Skeletal muscle satellite cell (primary cell): ENCODE data around the gene MTARC2.
"Not testable (repeated sequence)": the region's sequence is repeated elsewhere in the genome, so short reads cannot be mapped to it uniquely, and the experiment has no call there.

Source experiments
- H3K27me3 ChIP-seq: 2 replicates; pipeline ENCODE4 v1.7.0; 2013; ENCODE audit warnings: low read length; ENCODE audit not compliant: control insufficient read depth, insufficient read depth
- H3K36me3 ChIP-seq: 2 replicates; pipeline ENCODE4 v1.7.0; 2013; ENCODE audit warnings: mild to moderate bottlenecking, control low read depth, low read length; ENCODE audit not compliant: insufficient read depth
- H3K4me1 ChIP-seq: 2 replicates; pipeline ENCODE4 v1.7.0; 2013; ENCODE audit warnings: low read length; ENCODE audit not compliant: control insufficient read depth, insufficient read depth
- H3K4me2 ChIP-seq: 2 replicates; pipeline ENCODE4 v1.7.0; 2013; ENCODE audit warnings: mild to moderate bottlenecking, low read length
- H3K4me3 ChIP-seq: 2 replicates; pipeline ENCODE4 v1.7.0; 2013; ENCODE audit warnings: low read length
- H3K9ac ChIP-seq: 2 replicates; pipeline ENCODE4 v1.7.0; 2013; ENCODE audit warnings: mild to moderate bottlenecking, low read depth, low read length, moderate library complexity
- H3K9me3 ChIP-seq: replicated peaks from 2 replicates; pipeline ENCODE4 v1.7.0; 2013; ENCODE audit warnings: mild to moderate bottlenecking, control low read depth, low read length

The MTARC2 gene

GRCh38 chr1:220733086-220733601, 15.0 kb upstream of the MTARC2 start:
- no peaks in the 10 kb centered on the region for H3K36me3 ChIP-seq
- no peaks in the 10 kb centered on the region for H3K27me3 ChIP-seq
- H3K9ac ChIP-seq = peak overlapping the region; percentile 64
- peak overlapping the region; percentile 74 for H3K4me2 ChIP-seq
- peaks cover 29% of the 10 kb centered on the region for H3K4me1 ChIP-seq
- no peaks in the 10 kb centered on the region for H3K9me3 ChIP-seq
- H3K4me3 ChIP-seq = peak overlapping the region; percentile 43

- Histone ChIP-seq H3K9me3 (no peaks in the 10 kb centered on the region), H3K9ac (no peak overlapping the region), H3K4me2 (peak overlapping the region; percentile 14), H3K36me3 (no peaks in the 10 kb centered on the region), H3K4me3 (peak overlapping the region; percentile 9), H3K27me3 (no peaks in the 10 kb centered on the region), H3K4me1 (peaks cover 29% of the 10 kb centered on the region)
These were observed 13.4 kb upstream of the MTARC2 start for GRCh38 chr1:220734571-220735326.

- not testable (repeated sequence) for H3K27me3 ChIP-seq, H3K9me3 ChIP-seq, H3K4me2 ChIP-seq, H3K9ac ChIP-seq, H3K4me3 ChIP-seq, H3K36me3 ChIP-seq
- H3K4me1 ChIP-seq = peaks cover 29% of the 10 kb centered on the region
These were observed 11.8 kb upstream of the MTARC2 start for GRCh38 chr1:220736283-220736682.

- Histone ChIP-seq H3K36me3 (no peaks in the 10 kb centered on the region), H3K4me3 (no peak overlapping the region), H3K9ac (no peak overlapping the region), H3K4me2 (no peak overlapping the region), H3K9me3 (no peaks in the 10 kb centered on the region), H3K27me3 (no peaks in the 10 kb centered on the region), H3K4me1 (no peaks in the 10 kb centered on the region)
These were observed 6.8 kb upstream of the MTARC2 start for GRCh38 chr1:220741349-220741748.

- Histone ChIP-seq H3K9me3 (no peaks in the 10 kb centered on the region), H3K36me3 (no peaks in the 10 kb centered on the region), H3K9ac (no peak overlapping the region), H3K4me1 (no peaks in the 10 kb centered on the region), H3K27me3 (no peaks in the 10 kb centered on the region), H3K4me3 (no peak overlapping the region), H3K4me2 (no peak overlapping the region)
These were observed 6.3 kb upstream of the MTARC2 start for GRCh38 chr1:220741825-220742224.

GRCh38 chr1:220742520-220742919, 5.6 kb upstream of the MTARC2 start:
- Histone ChIP-seq H3K9ac (no peak overlapping the region), H3K36me3 (no peaks in the 10 kb centered on the region)

GRCh38 chr1:220746851-220747250, 1.3 kb upstream of the MTARC2 start:
- Histone ChIP-seq H3K27me3 (no peaks in the 10 kb centered on the region), H3K4me1 (peaks cover 20% of the 10 kb centered on the region), H3K9ac (no peak overlapping the region)

More at GRCh38 chr1:220742520-220742919, 5.6 kb upstream of the MTARC2 start:
- peaks cover 4% of the 10 kb centered on the region for H3K4me1 ChIP-seq
- no peak overlapping the region for H3K4me3 ChIP-seq
- no peak overlapping the region for H3K4me2 ChIP-seq
- H3K27me3 ChIP-seq = no peaks in the 10 kb centered on the region
- no peaks in the 10 kb centered on the region for H3K9me3 ChIP-seq

GRCh38 chr1:220747437-220748088, 559 bp upstream of the MTARC2 start:
- Histone ChIP-seq H3K36me3 (no peaks in the 10 kb centered on the region), H3K9ac (peak overlapping the region; percentile 81), H3K27me3 (no peaks in the 10 kb centered on the region), H3K4me2 (peak overlapping the region; percentile 85), H3K4me1 (peaks cover 20% of the 10 kb centered on the region), H3K9me3 (no peaks in the 10 kb centered on the region), H3K4me3 (peak overlapping the region; percentile 94)

More at GRCh38 chr1:220746851-220747250, 1.3 kb upstream of the MTARC2 start:
- H3K4me2 ChIP-seq = no peak overlapping the region
- no peaks in the 10 kb centered on the region for H3K36me3 ChIP-seq
- H3K9me3 ChIP-seq = no peaks in the 10 kb centered on the region
- H3K4me3 ChIP-seq = no peak overlapping the region

- H3K9ac ChIP-seq = peak overlapping the region; percentile 81
These were observed 814 bp downstream of the MTARC2 start for GRCh38 chr1:220748936-220749335.

GRCh38 chr1:220750131-220750515, 2.0 kb downstream of the MTARC2 start:
- Histone ChIP-seq H3K4me2 (peak overlapping the region; percentile 22), H3K36me3 (no peaks in the 10 kb centered on the region), H3K4me3 (no peak overlapping the region), H3K9me3 (no peaks in the 10 kb centered on the region), H3K9ac (no peak overlapping the region), H3K4me1 (peaks cover 20% of the 10 kb centered on the region), H3K27me3 (no peaks in the 10 kb centered on the region)

More at GRCh38 chr1:220748936-220749335, 814 bp downstream of the MTARC2 start:
- Histone ChIP-seq H3K4me1 (peaks cover 20% of the 10 kb centered on the region), H3K36me3 (no peaks in the 10 kb centered on the region), H3K27me3 (no peaks in the 10 kb centered on the region), H3K4me2 (peak overlapping the region; percentile 85), H3K9me3 (no peaks in the 10 kb centered on the region), H3K4me3 (peak overlapping the region; percentile 94)

GRCh38 chr1:220751111-220751510, 3.0 kb downstream of the MTARC2 start:
- no peaks in the 10 kb centered on the region for H3K9me3 ChIP-seq
- H3K9ac ChIP-seq = no peak overlapping the region
- peaks cover 7% of the 10 kb centered on the region for H3K36me3 ChIP-seq
- peaks cover 20% of the 10 kb centered on the region for H3K4me1 ChIP-seq
- no peaks in the 10 kb centered on the region for H3K27me3 ChIP-seq
- no peak overlapping the region for H3K4me2 ChIP-seq
- no peak overlapping the region for H3K4me3 ChIP-seq
